Muscle layer of duodenum (tissue), 2 donors: ENCODE measurements around the gene E2F3.

Experiments used
- H3K27ac ChIP-seq: one replicate; pipeline ENCODE4 v1.7.0; 2013; ENCODE audit warnings: mild to moderate bottlenecking, low read length
- H3K27me3 ChIP-seq: one replicate; pipeline ENCODE4 v1.7.0; 2013; ENCODE audit warnings: low read depth, mild to moderate bottlenecking, control low read depth, low read length
- H3K36me3 ChIP-seq, 2 donors: one replicate each; pipeline ENCODE4 v1.7.0; 2013; ENCODE audit warnings: low read length in 2 of 2, control low read depth in 1 of 2, mild to moderate bottlenecking in 1 of 2; ENCODE audit not compliant: insufficient read depth in 2 of 2, control insufficient read depth in 1 of 2
- H3K4me1 ChIP-seq, 2 donors: one replicate each; pipeline ENCODE4 v1.7.0; 2013; ENCODE audit warnings: low read length in 2 of 2, mild to moderate bottlenecking in 2 of 2, control low read depth in 1 of 2, moderate library complexity in 1 of 2; ENCODE audit not compliant: insufficient read depth in 2 of 2, control insufficient read depth in 1 of 2
- H3K4me3 ChIP-seq, 2 donors: one replicate each; pipeline ENCODE4 v1.7.0; 2013; ENCODE audit warnings: low read length in 2 of 2, low read depth in 1 of 2, mild to moderate bottlenecking in 1 of 2
- H3K9me3 ChIP-seq, 2 donors: one replicate each; pipeline ENCODE4 v1.7.0; 2013; ENCODE audit warnings: low read length in 2 of 2, control low read depth in 1 of 2, mild to moderate bottlenecking in 1 of 2; ENCODE audit not compliant: control insufficient read depth in 1 of 2
- donor health status: healthy.

The E2F3 gene

GRCh38 chr6:20474874-20475542 lies 73.3 kb downstream of the E2F3 start:
- Histone ChIP-seq H3K36me3 (no peaks in the 10 kb centered on the region), H3K9me3 (no peaks in the 10 kb centered on the region), H3K27me3 (no peaks in the 10 kb centered on the region), H3K27ac (no peak overlapping the region), H3K4me1 (no peaks in the 10 kb centered on the region), H3K4me3 (no peak overlapping the region)

GRCh38 chr6:20476501-20477043 lies 74.9 kb downstream of the E2F3 start:
- Histone ChIP-seq H3K4me3 (no peak overlapping the region), H3K36me3 (peaks cover 9 to 13% of the 10 kb centered on the region in 2 donors), H3K4me1 (no peaks in the 10 kb centered on the region), H3K9me3 (no peaks in the 10 kb centered on the region), H3K27me3 (no peaks in the 10 kb centered on the region), H3K27ac (no peak overlapping the region)

GRCh38 chr6:20477485-20477884 lies 75.8 kb downstream of the E2F3 start:
- H3K4me1 ChIP-seq, result no peaks in the 10 kb centered on the region
- H3K36me3 ChIP-seq, result peaks cover 13 to 21% of the 10 kb centered on the region in 2 donors
- no peak overlapping the region for H3K27ac ChIP-seq
- no peak overlapping the region for H3K4me3 ChIP-seq
- H3K9me3 ChIP-seq, result no peaks in the 10 kb centered on the region
- no peaks in the 10 kb centered on the region for H3K27me3 ChIP-seq

GRCh38 chr6:20479060-20479459 lies 77.4 kb downstream of the E2F3 start:
- H3K4me3 ChIP-seq, result no peak overlapping the region
- H3K9me3 ChIP-seq, result no peaks in the 10 kb centered on the region
- no peaks in the 10 kb centered on the region for H3K27me3 ChIP-seq
- H3K4me1 ChIP-seq, result no peaks in the 10 kb centered on the region
- H3K36me3 ChIP-seq, result peaks cover 17 to 21% of the 10 kb centered on the region in 2 donors
- no peak overlapping the region for H3K27ac ChIP-seq

GRCh38 chr6:20479526-20479925 lies 77.8 kb downstream of the E2F3 start:
- Histone ChIP-seq H3K36me3 (peaks cover 17 to 21% of the 10 kb centered on the region in 2 donors), H3K27ac (no peak overlapping the region), H3K4me3 (no peak overlapping the region), H3K27me3 (no peaks in the 10 kb centered on the region), H3K9me3 (no peaks in the 10 kb centered on the region), H3K4me1 (no peaks in the 10 kb centered on the region)

GRCh38 chr6:20481281-20481680 lies 79.6 kb downstream of the E2F3 start:
- peaks cover 17 to 21% of the 10 kb centered on the region in 2 donors for H3K36me3 ChIP-seq
- no peak overlapping the region for H3K4me3 ChIP-seq
- no peaks in the 10 kb centered on the region for H3K9me3 ChIP-seq
- no peak overlapping the region for H3K27ac ChIP-seq
- H3K4me1 ChIP-seq, result no peaks in the 10 kb centered on the region
- no peaks in the 10 kb centered on the region for H3K27me3 ChIP-seq

- H3K27ac ChIP-seq, result peak overlapping the region; percentile 14
- H3K9me3 ChIP-seq, result no peaks in the 10 kb centered on the region
- H3K36me3 ChIP-seq, result peaks cover 32 to 35% of the 10 kb centered on the region in 2 donors
- no peaks in the 10 kb centered on the region for H3K27me3 ChIP-seq
- no peaks in the 10 kb centered on the region for H3K4me1 ChIP-seq
- no peak overlapping the region for H3K4me3 ChIP-seq
Measured at GRCh38 chr6:20483887-20484497, 82.3 kb downstream of the E2F3 start.

GRCh38 chr6:20486641-20487040 lies 85.0 kb downstream of the E2F3 start:
- Histone ChIP-seq H3K4me1 (no peaks in the 10 kb centered on the region), H3K36me3 (peaks cover 30 to 45% of the 10 kb centered on the region in 2 donors), H3K9me3 (no peaks in the 10 kb centered on the region), H3K27me3 (no peaks in the 10 kb centered on the region), H3K4me3 (no peak overlapping the region), H3K27ac (no peak overlapping the region)

GRCh38 chr6:20487669-20488375 lies 86.1 kb downstream of the E2F3 start:
- no peaks in the 10 kb centered on the region for H3K27me3 ChIP-seq
- H3K27ac ChIP-seq, result no peak overlapping the region
- H3K36me3 ChIP-seq, result peaks cover 25 to 38% of the 10 kb centered on the region in 2 donors
- H3K4me1 ChIP-seq, result no peaks in the 10 kb centered on the region
- no peak overlapping the region for H3K4me3 ChIP-seq
- H3K9me3 ChIP-seq, result no peaks in the 10 kb centered on the region

GRCh38 chr6:20490591-20490990 lies 88.9 kb downstream of the E2F3 start:
- peaks cover 22 to 38% of the 10 kb centered on the region in 2 donors for H3K36me3 ChIP-seq
- H3K9me3 ChIP-seq, result no peaks in the 10 kb centered on the region
- no peaks in the 10 kb centered on the region for H3K27me3 ChIP-seq
- H3K27ac ChIP-seq, result no peak overlapping the region
- no peaks in the 10 kb centered on the region for H3K4me1 ChIP-seq
- H3K4me3 ChIP-seq, result no peak overlapping the region

- Histone ChIP-seq H3K36me3 (peaks cover 17 to 38% of the 10 kb centered on the region in 2 donors), H3K4me3 (no peak overlapping the region), H3K27me3 (no peaks in the 10 kb centered on the region), H3K4me1 (no peaks in the 10 kb centered on the region), H3K27ac (no peak overlapping the region), H3K9me3 (no peaks in the 10 kb centered on the region)
Measured at GRCh38 chr6:20492099-20492498, 90.4 kb downstream of the E2F3 start.
